Loucy (cell line): ENCODE data around the gene KANSL1L.

Source experiments
- EZH2phosphoT487 ChIP-seq: fragments of 200-600 bp; IDR thresholded peaks from 2 replicates; pipeline ENCODE4 v1.6.1; 2018; ENCODE audit warnings: antibody characterized with exemption, mild to moderate bottlenecking, moderate library complexity, borderline replicate concordance
- TF ChIP-seq, protein P1 (sequence below): fragments of 200-600 bp; sonication (generic); conservative IDR thresholded peaks from 2 replicates; pipeline ENCODE4 v1.5.1; 2014; ENCODE audit warnings: mild to moderate bottlenecking, antibody characterized with exemption, low read length

DNA sequence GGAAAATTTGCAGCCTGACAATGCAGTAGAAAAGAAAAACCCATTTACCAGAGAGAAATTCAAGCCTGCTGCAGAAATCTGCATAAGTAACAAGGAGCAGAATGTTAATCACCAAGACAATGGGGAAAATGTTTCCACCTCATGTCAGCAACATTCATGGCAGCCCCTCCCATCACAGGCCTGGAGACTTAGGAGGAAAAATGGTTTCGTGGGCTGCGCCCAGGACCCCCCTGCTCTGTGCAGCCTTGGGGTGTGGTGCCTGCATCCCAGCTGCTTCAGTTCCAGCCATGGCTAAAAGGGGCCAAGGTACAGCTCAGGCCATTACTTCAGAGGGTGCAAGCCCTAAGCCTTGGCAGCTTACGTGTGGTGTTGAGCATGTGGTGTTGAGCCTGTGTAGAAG is 115.4 kb downstream of the KANSL1L start:
- TF ChIP-seq, protein P1, sequence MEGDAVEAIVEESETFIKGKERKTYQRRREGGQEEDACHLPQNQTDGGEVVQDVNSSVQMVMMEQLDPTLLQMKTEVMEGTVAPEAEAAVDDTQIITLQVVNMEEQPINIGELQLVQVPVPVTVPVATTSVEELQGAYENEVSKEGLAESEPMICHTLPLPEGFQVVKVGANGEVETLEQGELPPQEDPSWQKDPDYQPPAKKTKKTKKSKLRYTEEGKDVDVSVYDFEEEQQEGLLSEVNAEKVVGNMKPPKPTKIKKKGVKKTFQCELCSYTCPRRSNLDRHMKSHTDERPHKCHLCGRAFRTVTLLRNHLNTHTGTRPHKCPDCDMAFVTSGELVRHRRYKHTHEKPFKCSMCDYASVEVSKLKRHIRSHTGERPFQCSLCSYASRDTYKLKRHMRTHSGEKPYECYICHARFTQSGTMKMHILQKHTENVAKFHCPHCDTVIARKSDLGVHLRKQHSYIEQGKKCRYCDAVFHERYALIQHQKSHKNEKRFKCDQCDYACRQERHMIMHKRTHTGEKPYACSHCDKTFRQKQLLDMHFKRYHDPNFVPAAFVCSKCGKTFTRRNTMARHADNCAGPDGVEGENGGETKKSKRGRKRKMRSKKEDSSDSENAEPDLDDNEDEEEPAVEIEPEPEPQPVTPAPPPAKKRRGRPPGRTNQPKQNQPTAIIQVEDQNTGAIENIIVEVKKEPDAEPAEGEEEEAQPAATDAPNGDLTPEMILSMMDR = no peak
- TF ChIP-seq EZH2phosphoT487 = no peak
